ENCODE data around the gene MPHOSPH9.

- no peak for TF ChIP-seq CTCF (IDR thresholded peaks at IDR 0.05; ENCODE audit: insufficient read depth, low read length)
- no peak for TF ChIP-seq SPI1 (IDR thresholded peaks at IDR 0.05; ENCODE audit: borderline replicate concordance, low read depth)
- no peak for TF ChIP-seq POLR2AphosphoS5 (IDR thresholded peaks at IDR 0.05; ENCODE audit: low read depth)
Measured at GRCh38 chr12:123150275-123150743, 82.6 kb downstream of the MPHOSPH9 start.

Measured in HL-60 (cell line).